Keratinocyte (primary cell): ENCODE measurements around the gene DIS3L2.

ENCODE experiments used
- CTCF ChIP-seq, 3 experiments: IDR thresholded peaks in 1 of 3; conservative IDR thresholded peaks in 1 of 3; optimal IDR thresholded peaks in 1 of 3; 2 replicates in 2 of 3; 3 replicates in 1 of 3; pipeline versions ENCODE3 to v1.5.1; 2011; ENCODE audit warnings: low read length in 3 of 3, mild to moderate bottlenecking in 3 of 3, moderate library complexity in 2 of 3, control low read depth in 1 of 3, inconsistent platforms in 1 of 3; ENCODE audit not compliant: insufficient read depth in 2 of 3; ENCODE audit errors: extremely low read depth in 1 of 3
- EZH2 ChIP-seq: IDR thresholded peaks from one replicate; pipeline ENCODE4 v1.6.1; 2012; ENCODE audit warnings: inconsistent platforms, mild to moderate bottlenecking, low read length, moderate library complexity

- TF ChIP-seq CTCF (optimal IDR thresholded peaks at IDR 0.05 in 1 of 3, IDR thresholded peaks at IDR 0.05 in 1 of 3, conservative IDR thresholded peaks at IDR 0.05 in 1 of 3; ENCODE audit: extremely low read depth in 1 of 3, insufficient read depth in 2 of 3, low read length in 3 of 3) (no peak), EZH2 (no peak)
Observed at GRCh38 chr2:231965102-231965501, 3.6 kb downstream of the DIS3L2 start.
